PC-3 (cell line): ENCODE results near the gene NCEH1. TPM values are rescaled to one million over a fixed set of nuclear protein-coding genes. Genes with fewer than 3 reads are reported as not detected.

Experiments used
- ATAC-seq: fragments of 200-7000 bp; cut with Tn5 transposase; 2 replicates; pipeline ENCODE4 v1.9.1; 2020; ENCODE audit warnings: mild to moderate bottlenecking, moderate library complexity
- BruUV-seq: library from RNA; stranded (reverse); fragments of 400-500 nt; replicated peaks from 2 replicates; lab custom pipeline; 2021; lab: Mats Ljungman, UMichigan
- CTCF ChIA-PET: fragments of 300-600 bp; sonication (Branson Sonifier 250); formaldehyde crosslinking; loops from one replicate; lab custom pipeline; 2022; ENCODE audit warnings: antibody characterized with exemption; lab: Charles Lee
- POLR2A ChIA-PET: fragments of 300-600 bp; sonication (Branson Sonifier 250); formaldehyde crosslinking; loops from one replicate; lab custom pipeline; 2022; ENCODE audit warnings: antibody characterized with exemption; ENCODE audit not compliant: unreplicated experiment; lab: Charles Lee
- DNase-seq: peaks from one replicate; pipeline ENCODE4 v3.0.0-alpha.2; 2015
- H2AFZ ChIP-seq: fragments of 300-600 bp; sonication (generic); 2 replicates; pipeline ENCODE4 v1.6.0; 2016; ENCODE audit warnings: antibody characterized with exemption, low read length
- H3F3A ChIP-seq: fragments of 300-600 bp; sonication (generic); one replicate; pipeline ENCODE4 v1.6.0; 2017; ENCODE audit warnings: antibody characterized with exemption, low read length, control low read depth, mild to moderate bottlenecking; ENCODE audit not compliant: unreplicated experiment
- H3K27ac ChIP-seq: fragments of 300-600 bp; sonication (generic); 2 replicates; pipeline ENCODE4 v1.5.1; 2016; ENCODE audit warnings: mild to moderate bottlenecking, low read length
- H3K27me3 ChIP-seq: fragments of 300-600 bp; sonication (generic); 2 replicates; pipeline ENCODE4 v1.6.1; 2016; ENCODE audit warnings: low read length, mixed read lengths
- H3K36me3 ChIP-seq: fragments of 300-600 bp; sonication (generic); 2 replicates; pipeline ENCODE4 v1.6.1; 2016; ENCODE audit warnings: low read depth, mixed run types, low read length, mixed read lengths
- H3K4me1 ChIP-seq: fragments of 300-600 bp; sonication (generic); 2 replicates; pipeline ENCODE4 v1.5.1; 2016; ENCODE audit warnings: low read length; ENCODE audit not compliant: insufficient read depth
- H3K4me2 ChIP-seq: fragments of 300-600 bp; sonication (generic); 2 replicates; pipeline ENCODE4 v1.6.0; 2016; ENCODE audit warnings: low read length
- H3K4me3 ChIP-seq: fragments of 300-600 bp; sonication (generic); 2 replicates; pipeline ENCODE4 v1.5.1; 2016; ENCODE audit warnings: mild to moderate bottlenecking, low read length, mixed read lengths
- H3K79me2 ChIP-seq: fragments of 300-600 bp; sonication (generic); 2 replicates; pipeline ENCODE4 v1.6.1; 2017; ENCODE audit warnings: low read length, mixed read lengths
- H3K9ac ChIP-seq: fragments of 300-600 bp; sonication (generic); 2 replicates; pipeline ENCODE4 v1.6.0; 2016; ENCODE audit warnings: mild to moderate bottlenecking, low read length
- H3K9me2 ChIP-seq: fragments of 300-600 bp; sonication (generic); replicated peaks from 2 replicates; pipeline ENCODE4 v1.6.1; 2016; ENCODE audit warnings: mixed run types, low read length, mixed read lengths
- H3K9me3 ChIP-seq: fragments of 300-600 bp; sonication (generic); 2 replicates; pipeline ENCODE4 v1.6.1; 2016; ENCODE audit warnings: low read length, mixed read lengths
- H4K20me1 ChIP-seq: fragments of 300-600 bp; sonication (generic); 2 replicates; pipeline ENCODE4 v1.6.1; 2016; ENCODE audit warnings: low read length, mixed read lengths
- CTCF ChIP-seq: fragments of 300-600 bp; sonication (generic); conservative IDR thresholded peaks from 2 replicates; pipeline ENCODE4 v1.5.1; 2017; ENCODE audit warnings: antibody characterized with exemption, low read depth, mild to moderate bottlenecking, low read length
- EZH2 ChIP-seq: fragments of 300-600 bp; sonication (generic); IDR thresholded peaks from one replicate; pipeline ENCODE4 v1.6.1; 2017; ENCODE audit warnings: antibody characterized with exemption, mild to moderate bottlenecking, low read length; ENCODE audit not compliant: unreplicated experiment
- EZH2phosphoT487 ChIP-seq: fragments of 300-600 bp; sonication (generic); IDR thresholded peaks from 2 replicates; pipeline ENCODE4 v1.6.1; 2018; ENCODE audit warnings: mild to moderate bottlenecking, antibody characterized with exemption, low read length, borderline replicate concordance
- intact Hi-C: fragments of 100-400 bp; cut with micrococcal nuclease; formaldehyde crosslinking; loops from 2 replicates; pipeline ENCODE4 v1.9.0; 2023
- total RNA-seq: library from RNA; depleted of rRNA; stranded (reverse); fragments of >200 nt; gene quantifications from 2 replicates; pipeline ENCODE4 v1.2.3, GENCODE V29; 2014

Gene NCEH1
- total RNA-seq, 1 experiment from 2014 or later = 28.2 TPM

GRCh38 chr3:172617013-172617706 is 93.7 kb downstream of the NCEH1 start:
- Histone ChIP-seq H3F3A (no peaks in the 10 kb centered on the region), H3K27me3 (no peaks in the 10 kb centered on the region), H3K4me1 (peaks cover 6% of the 10 kb centered on the region), H3K4me2 (no peak overlapping the region), H3K9me3 (no peaks in the 10 kb centered on the region), H3K79me2 (no peaks in the 10 kb centered on the region), H3K9ac (no peak overlapping the region), H3K27ac (no peak overlapping the region), H2AFZ (no peak overlapping the region), H3K9me2 (no peaks in the 10 kb centered on the region), H3K36me3 (no peaks in the 10 kb centered on the region), H4K20me1 (no peaks in the 10 kb centered on the region), H3K4me3 (no peak overlapping the region)
- ATAC-seq = no peak
- POLR2A ChIA-PET = no interaction called here
- no TSS peak for BruUV-seq
- no peak for DNase-seq
- TF ChIP-seq CTCF = no peak
- no peak for TF ChIP-seq EZH2phosphoT487
- TF ChIP-seq EZH2 = no peak
- intact Hi-C loops = no loop called here
- CTCF ChIA-PET = no interaction called here

DNA sequence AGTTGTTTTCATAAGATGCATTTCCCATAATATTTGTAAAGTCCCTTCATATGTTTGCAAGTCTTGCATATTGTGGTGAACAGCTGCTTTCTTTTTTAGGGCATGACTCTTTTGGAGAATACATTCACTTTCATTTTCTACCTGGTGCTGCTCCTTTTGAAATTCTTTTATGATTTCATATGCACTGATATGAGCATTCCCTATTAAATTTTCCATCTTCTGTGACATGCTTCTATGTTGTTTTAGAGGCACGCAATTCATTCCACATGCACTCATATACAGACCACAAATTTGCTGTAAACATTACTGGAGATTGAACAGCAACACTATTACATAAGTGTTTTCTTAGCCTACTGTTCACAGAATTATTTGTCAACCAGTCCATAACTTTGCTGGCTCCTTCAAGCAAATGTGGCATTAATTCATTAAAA is 94.8 kb downstream of the NCEH1 start:
- CTCF ChIA-PET = no interaction called here
- no peak overlapping the region for H3K4me2 ChIP-seq
- no peaks in the 10 kb centered on the region for H3K4me1 ChIP-seq
- no peak for TF ChIP-seq EZH2phosphoT487
- no peak for TF ChIP-seq CTCF
- no peak for TF ChIP-seq EZH2
- no peaks in the 10 kb centered on the region for H3K79me2 ChIP-seq
- intact Hi-C loops = no loop called here
- H4K20me1 ChIP-seq = no peaks in the 10 kb centered on the region
- BruUV-seq = no TSS peak
- H3K27ac ChIP-seq = no peak overlapping the region
- no peak overlapping the region for H3K9ac ChIP-seq
- DNase-seq = no peak
- no peaks in the 10 kb centered on the region for H3K36me3 ChIP-seq
- no peaks in the 10 kb centered on the region for H3K9me2 ChIP-seq
- H2AFZ ChIP-seq = no peak overlapping the region
- H3K9me3 ChIP-seq = no peaks in the 10 kb centered on the region
- H3K4me3 ChIP-seq = no peak overlapping the region
- H3K27me3 ChIP-seq = no peaks in the 10 kb centered on the region
- POLR2A ChIA-PET = no interaction called here
- ATAC-seq = no peak
- H3F3A ChIP-seq = no peaks in the 10 kb centered on the region

DNA sequence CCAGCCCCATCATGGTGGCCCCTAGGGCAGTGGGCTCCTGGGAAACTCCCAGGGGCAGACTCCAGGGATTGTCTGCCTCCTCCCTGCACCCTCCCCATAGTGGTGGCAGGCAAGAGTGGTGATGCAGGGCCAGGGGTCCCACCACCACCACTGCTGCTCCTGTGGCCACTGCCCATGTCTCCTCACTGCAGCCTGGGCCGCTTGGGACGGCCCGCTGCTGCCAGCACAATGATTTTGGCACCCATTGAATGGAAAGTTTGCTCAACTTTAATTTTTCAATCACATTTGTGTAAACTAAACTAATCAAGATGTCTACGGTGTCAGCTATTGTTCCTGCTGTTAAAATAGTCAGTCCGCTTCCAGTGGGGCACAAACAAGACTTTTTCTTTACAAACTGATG is 95.6 kb downstream of the NCEH1 start:
- DNase-seq (no peak), ATAC-seq (no peak)
- Histone ChIP-seq H3K27me3 (no peaks in the 10 kb centered on the region), H3K36me3 (no peaks in the 10 kb centered on the region), H3K4me2 (no peak overlapping the region), H2AFZ (no peak overlapping the region), H3K9me3 (no peaks in the 10 kb centered on the region), H4K20me1 (no peaks in the 10 kb centered on the region), H3K79me2 (no peaks in the 10 kb centered on the region), H3K4me3 (no peak overlapping the region), H3K9ac (no peak overlapping the region), H3K9me2 (no peaks in the 10 kb centered on the region), H3K27ac (no peak overlapping the region), H3F3A (no peaks in the 10 kb centered on the region), H3K4me1 (no peaks in the 10 kb centered on the region)
- POLR2A ChIA-PET = no interaction called here
- CTCF ChIA-PET = no interaction called here
- TF ChIP-seq CTCF (no peak), EZH2phosphoT487 (no peak), EZH2 (no peak)
- no TSS peak for BruUV-seq
- intact Hi-C loops = no loop called here
